GM19372 (cell line): ENCODE data around the gene TMEM87B.
"Not testable (repeated sequence)": the region's sequence is repeated elsewhere in the genome, so short reads cannot be mapped to it uniquely, and the experiment has no call there.

ENCODE experiments used
- ATAC-seq: cut with Tn5 transposase; IDR thresholded peaks from one replicate; pipeline ENCODE4 v1.9.1; 2021; ENCODE audit warnings: mild to moderate bottlenecking, low read depth, moderate library complexity; ENCODE audit not compliant: unreplicated experiment

The TMEM87B gene

GRCh38 chr2:112032689-112033465 is 22.2 kb upstream of the TMEM87B start:
- no peak for ATAC-seq

- no peak for ATAC-seq
Measured at GRCh38 chr2:112033600-112033999, 21.5 kb upstream of the TMEM87B start.

GRCh38 chr2:112034924-112035323 is 20.1 kb upstream of the TMEM87B start:
- ATAC-seq = no peak

- ATAC-seq = no peak
Measured at GRCh38 chr2:112035786-112036185, 19.3 kb upstream of the TMEM87B start.

- ATAC-seq = not testable (repeated sequence)
Measured at GRCh38 chr2:112039556-112039955, 15.5 kb upstream of the TMEM87B start.

GRCh38 chr2:112040066-112040465 is 15.0 kb upstream of the TMEM87B start:
- not testable (repeated sequence) for ATAC-seq

GRCh38 chr2:112041460-112041859 is 13.6 kb upstream of the TMEM87B start:
- not testable (repeated sequence) for ATAC-seq

GRCh38 chr2:112045446-112046014 is 9.5 kb upstream of the TMEM87B start:
- ATAC-seq = no peak

- ATAC-seq = no peak
Measured at GRCh38 chr2:112046231-112046630, 8.8 kb upstream of the TMEM87B start.

- no peak for ATAC-seq
Measured at GRCh38 chr2:112047537-112048235, 7.4 kb upstream of the TMEM87B start.

- no peak for ATAC-seq
Measured at GRCh38 chr2:112048236-112048592, 6.9 kb upstream of the TMEM87B start.

- no peak for ATAC-seq
Measured at GRCh38 chr2:112048887-112049286, 6.2 kb upstream of the TMEM87B start.

- ATAC-seq = no peak
Measured at GRCh38 chr2:112050316-112050715, 4.8 kb upstream of the TMEM87B start.

GRCh38 chr2:112053917-112054846 is 887 bp upstream of the TMEM87B start:
- ATAC-seq = peak; percentile 55

- ATAC-seq = peak; percentile 3
Measured at GRCh38 chr2:112055730-112056625, 909 bp downstream of the TMEM87B start.

- no peak for ATAC-seq
Measured at GRCh38 chr2:112056626-112056987, 1.5 kb downstream of the TMEM87B start.

- no peak for ATAC-seq
Measured at GRCh38 chr2:112059671-112060070, 4.6 kb downstream of the TMEM87B start.

- ATAC-seq = no peak
Measured at GRCh38 chr2:112061299-112061698, 6.2 kb downstream of the TMEM87B start.

GRCh38 chr2:112061840-112062239 is 6.8 kb downstream of the TMEM87B start:
- no peak for ATAC-seq

GRCh38 chr2:112062894-112063293 is 7.8 kb downstream of the TMEM87B start:
- ATAC-seq = no peak
